Testis (tissue), 3 donors: ENCODE data around the gene SIPA1. TPM values are rescaled to one million over a fixed set of nuclear protein-coding genes. Genes with fewer than 3 reads are reported as not detected.
A peak's percentile ranks its signal among the peaks of the same experiment; 100 is the strongest.
"Not testable (repeated sequence)": the region's sequence is repeated elsewhere in the genome, so short reads cannot be mapped to it uniquely, and the experiment has no call there.

Experiments
- DNase-seq: peaks from one replicate; pipeline ENCODE4 v3.0.0-alpha.2; 2019
- H3K27ac ChIP-seq, 2 donors: fragments of 200-600 bp; sonication (generic); one replicate each; pipeline ENCODE4 v1.5.1; 2019
- H3K27me3 ChIP-seq: fragments of 200-600 bp; sonication (generic); one replicate; pipeline ENCODE4 v1.5.1; 2019
- H3K36me3 ChIP-seq: fragments of 200-600 bp; sonication (generic); one replicate; pipeline ENCODE4 v1.5.1; 2017; ENCODE audit warnings: low read depth; ENCODE audit errors: missing control alignments
- H3K4me1 ChIP-seq: fragments of 200-600 bp; sonication (generic); one replicate; pipeline ENCODE4 v1.5.1; 2019
- H3K4me3 ChIP-seq, 2 donors: fragments of 200-600 bp; sonication (generic); one replicate each; pipeline ENCODE4 v1.5.1; 2017 to 2019
- H3K9me3 ChIP-seq: fragments of 200-600 bp; sonication (generic); one replicate; pipeline ENCODE4 v1.5.1; 2017
- POLR2A ChIP-seq: fragments of 450-650 bp; IDR thresholded peaks from one replicate; pipeline ENCODE4 v1.6.1; 2017; ENCODE audit warnings: antibody characterized with exemption, mild to moderate bottlenecking, moderate library complexity
- WGBS, 2 donors: methylation state at CpG; one replicate each; pipeline ENCODE4 v1.1.5; 2018; 5-methylcytosine and 5-hydroxymethylcytosine counted together
- intact Hi-C: fragments of 100-400 bp; cut with DNase I; formaldehyde crosslinking; loops from one replicate; pipeline ENCODE4 v1.15.1; 2023; ENCODE audit warnings: low total_unique reads
- polyA plus RNA-seq: library from polyadenylated mRNA; stranded (reverse); fragments of 350-450 nt; fragmentation: Illumina TruSeq; extraction: RNeasy Lipid Tissue Mini Kit (QIAGEN cat#74804); gene quantifications from one replicate; pipeline ENCODE4 v1.2.3, GENCODE V29; 2014; ENCODE audit warnings: low read depth, low replicate concordance; ENCODE audit not compliant: insufficient read depth
- total RNA-seq, 2 donors: library from RNA; depleted of rRNA; stranded (reverse); fragments of >200 nt; gene quantifications; one replicate each; pipeline ENCODE4 v1.2.3, GENCODE V29; 2016
- TF ChIP-seq, protein P1 (sequence below), 3 experiments: fragments of 450-650 bp in 2 of 3; fragments of 200-600 bp in 1 of 3; sonication (generic) in 1 of 3; IDR thresholded peaks; one replicate each; pipeline ENCODE4 v1.5.1; 2016 to 2019; ENCODE audit warnings: antibody characterized with exemption in 3 of 3, mild to moderate bottlenecking in 2 of 3, moderate library complexity in 1 of 3

SIPA1 gene
- total and polyA plus RNA-seq, 3 donors from 2014 or later: 15.2 to 29.0 (median 23.5) TPM

DNA sequence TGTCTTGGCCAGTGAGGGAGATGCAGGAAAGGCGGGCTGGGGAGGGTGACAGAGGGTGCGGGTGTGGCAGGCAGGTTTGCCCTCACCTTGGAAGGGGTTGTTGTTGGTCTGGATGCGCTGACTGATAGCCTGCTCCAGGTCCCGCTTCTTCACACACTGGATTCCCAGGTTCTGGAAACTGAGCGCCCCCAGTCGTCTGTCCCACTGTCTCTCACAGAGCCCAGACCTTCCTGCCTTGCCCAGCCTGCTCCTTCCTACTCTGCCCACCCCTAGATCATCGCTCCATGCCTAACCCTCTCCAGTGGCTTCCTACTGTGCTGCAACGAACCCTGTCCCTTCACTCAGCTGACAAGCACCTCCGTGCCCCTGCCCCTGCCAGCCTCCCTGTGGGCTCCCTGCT lies 22.1 kb downstream of the SIPA1 start:
- intact Hi-C loops: no loop called here
- H3K9me3 ChIP-seq: no peaks in the 10 kb centered on the region
- H3K27ac ChIP-seq: no peak overlapping the region
- H3K36me3 ChIP-seq: no peaks in the 10 kb centered on the region
- no peaks in the 10 kb centered on the region for H3K27me3 ChIP-seq
- TF ChIP-seq POLR2A: no peak
- TF ChIP-seq, protein P1, sequence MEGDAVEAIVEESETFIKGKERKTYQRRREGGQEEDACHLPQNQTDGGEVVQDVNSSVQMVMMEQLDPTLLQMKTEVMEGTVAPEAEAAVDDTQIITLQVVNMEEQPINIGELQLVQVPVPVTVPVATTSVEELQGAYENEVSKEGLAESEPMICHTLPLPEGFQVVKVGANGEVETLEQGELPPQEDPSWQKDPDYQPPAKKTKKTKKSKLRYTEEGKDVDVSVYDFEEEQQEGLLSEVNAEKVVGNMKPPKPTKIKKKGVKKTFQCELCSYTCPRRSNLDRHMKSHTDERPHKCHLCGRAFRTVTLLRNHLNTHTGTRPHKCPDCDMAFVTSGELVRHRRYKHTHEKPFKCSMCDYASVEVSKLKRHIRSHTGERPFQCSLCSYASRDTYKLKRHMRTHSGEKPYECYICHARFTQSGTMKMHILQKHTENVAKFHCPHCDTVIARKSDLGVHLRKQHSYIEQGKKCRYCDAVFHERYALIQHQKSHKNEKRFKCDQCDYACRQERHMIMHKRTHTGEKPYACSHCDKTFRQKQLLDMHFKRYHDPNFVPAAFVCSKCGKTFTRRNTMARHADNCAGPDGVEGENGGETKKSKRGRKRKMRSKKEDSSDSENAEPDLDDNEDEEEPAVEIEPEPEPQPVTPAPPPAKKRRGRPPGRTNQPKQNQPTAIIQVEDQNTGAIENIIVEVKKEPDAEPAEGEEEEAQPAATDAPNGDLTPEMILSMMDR (IDR thresholded peaks at IDR 0.05): no peak
- DNase-seq: no peak
- 92 to 94% methylated on average over 9 of the region's 9 CpGs for WGBS, 2 donors
- H3K4me1 ChIP-seq: peaks cover 18% of the 10 kb centered on the region
- H3K4me3 ChIP-seq: no peak overlapping the region

DNA sequence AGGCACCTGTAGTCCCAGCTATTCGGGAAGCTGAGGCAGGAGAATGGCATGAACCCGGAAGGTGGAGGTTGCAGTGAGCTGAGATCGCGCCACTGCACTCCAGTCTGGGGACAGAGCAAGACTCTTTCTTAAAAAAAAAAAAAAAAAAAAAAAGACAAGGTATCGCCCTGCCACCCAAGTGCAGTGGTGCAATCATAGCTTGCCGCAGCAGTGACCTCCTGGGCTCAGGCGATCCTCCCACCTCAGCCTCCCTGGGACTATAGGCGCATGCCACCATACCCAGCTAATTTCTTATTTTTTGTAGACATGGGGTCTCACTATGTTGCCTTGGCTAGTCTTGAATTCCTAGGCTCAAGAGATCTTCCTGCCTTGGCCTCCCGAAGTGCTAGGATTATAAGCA lies 23.0 kb downstream of the SIPA1 start:
- H3K9me3 ChIP-seq, H3K36me3 ChIP-seq, H3K27ac ChIP-seq, intact Hi-C loops, H3K4me3 ChIP-seq, DNase-seq, H3K27me3 ChIP-seq: not testable (repeated sequence)
- WGBS, 2 donors: 93 to 98% methylated on average over 9 of the region's 9 CpGs
- H3K4me1 ChIP-seq: peaks cover 18% of the 10 kb centered on the region

DNA sequence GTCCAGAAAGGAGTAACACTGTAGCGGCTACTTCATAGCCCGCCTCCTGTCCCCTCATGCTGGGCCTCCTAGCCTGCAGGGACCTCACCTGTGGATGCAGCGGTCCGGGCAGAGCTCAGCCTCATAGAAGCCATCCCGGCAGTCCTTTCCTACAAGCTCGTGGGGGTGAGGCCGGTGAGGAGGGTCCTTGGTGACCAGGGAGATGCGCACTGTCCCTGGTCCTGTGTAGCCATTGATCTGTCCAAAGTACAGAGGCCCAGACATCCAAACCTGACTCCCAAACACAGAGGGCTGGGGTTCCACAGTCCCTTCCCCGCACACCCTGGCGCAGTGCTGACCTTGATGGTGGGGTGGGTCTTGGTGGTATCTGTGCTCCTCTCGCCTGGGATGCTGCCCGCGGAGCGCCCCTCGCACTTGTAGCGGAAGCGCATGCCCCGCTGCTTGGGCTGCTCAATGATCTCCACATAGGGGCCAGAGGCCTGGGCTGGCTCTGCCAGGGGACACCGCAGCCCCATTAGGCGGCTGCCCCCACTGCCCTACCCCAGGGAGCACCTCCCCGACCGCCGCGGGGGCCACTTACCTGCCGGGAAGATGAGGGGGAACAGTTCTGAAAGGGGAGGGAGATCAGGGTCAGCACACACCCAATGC lies 23.8 kb downstream of the SIPA1 start:
- Histone ChIP-seq H3K9me3 (no peaks in the 10 kb centered on the region), H3K4me1 (peaks cover 18% of the 10 kb centered on the region), H3K27ac (peak overlapping the region; percentile 61 to 93), H3K27me3 (no peaks in the 10 kb centered on the region), H3K36me3 (no peaks in the 10 kb centered on the region), H3K4me3 (peak overlapping the region; percentile 81 to 93)
- TF ChIP-seq, protein P1 (IDR thresholded peaks at IDR 0.05): no peak
- TF ChIP-seq POLR2A: no peak
- no peak for DNase-seq
- 43% methylated on average over 3 to 19 of the region's 25 CpGs for WGBS, 2 donors
- intact Hi-C loops: no loop called here

DNA sequence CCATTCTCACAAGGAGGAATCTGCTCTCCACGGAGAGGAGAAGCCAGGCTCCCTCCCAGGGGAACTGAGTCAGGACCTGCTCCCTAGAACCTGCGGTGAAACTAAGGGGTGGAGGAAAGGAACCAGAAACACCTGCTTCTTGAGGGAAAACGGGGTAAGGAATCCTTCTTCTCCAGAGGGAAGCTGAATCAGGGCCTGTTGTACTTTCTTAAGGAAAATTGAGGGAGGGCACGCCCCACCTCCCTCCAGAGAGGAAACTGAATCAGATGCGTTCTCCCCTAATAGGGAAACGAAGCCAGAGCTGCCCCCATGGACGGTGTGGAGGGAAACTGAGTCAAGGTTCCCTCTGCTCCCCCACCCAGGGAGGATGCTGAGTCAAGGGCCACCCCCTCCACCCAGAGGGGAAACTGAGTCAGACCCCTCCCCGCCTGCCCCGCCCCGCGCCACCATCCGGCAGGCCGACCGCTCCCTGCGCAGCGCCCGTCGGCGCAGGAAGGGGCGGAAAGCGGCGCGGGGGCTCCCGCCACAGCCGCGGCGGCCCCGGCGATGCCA lies 24.4 kb downstream of the SIPA1 start:
- intact Hi-C loops: no loop called here
- Histone ChIP-seq H3K27ac (peak overlapping the region; percentile 61 to 93), H3K27me3 (no peaks in the 10 kb centered on the region), H3K4me1 (peaks cover 18% of the 10 kb centered on the region), H3K36me3 (no peaks in the 10 kb centered on the region), H3K4me3 (peak overlapping the region; percentile 81 to 93), H3K9me3 (no peaks in the 10 kb centered on the region)
- DNase-seq: no peak
- 1 to 2% methylated on average over 7 to 20 of the region's 29 CpGs for WGBS, 2 donors
- TF ChIP-seq, protein P1 (IDR thresholded peaks at IDR 0.05): no peak
- no peak for TF ChIP-seq POLR2A

DNA sequence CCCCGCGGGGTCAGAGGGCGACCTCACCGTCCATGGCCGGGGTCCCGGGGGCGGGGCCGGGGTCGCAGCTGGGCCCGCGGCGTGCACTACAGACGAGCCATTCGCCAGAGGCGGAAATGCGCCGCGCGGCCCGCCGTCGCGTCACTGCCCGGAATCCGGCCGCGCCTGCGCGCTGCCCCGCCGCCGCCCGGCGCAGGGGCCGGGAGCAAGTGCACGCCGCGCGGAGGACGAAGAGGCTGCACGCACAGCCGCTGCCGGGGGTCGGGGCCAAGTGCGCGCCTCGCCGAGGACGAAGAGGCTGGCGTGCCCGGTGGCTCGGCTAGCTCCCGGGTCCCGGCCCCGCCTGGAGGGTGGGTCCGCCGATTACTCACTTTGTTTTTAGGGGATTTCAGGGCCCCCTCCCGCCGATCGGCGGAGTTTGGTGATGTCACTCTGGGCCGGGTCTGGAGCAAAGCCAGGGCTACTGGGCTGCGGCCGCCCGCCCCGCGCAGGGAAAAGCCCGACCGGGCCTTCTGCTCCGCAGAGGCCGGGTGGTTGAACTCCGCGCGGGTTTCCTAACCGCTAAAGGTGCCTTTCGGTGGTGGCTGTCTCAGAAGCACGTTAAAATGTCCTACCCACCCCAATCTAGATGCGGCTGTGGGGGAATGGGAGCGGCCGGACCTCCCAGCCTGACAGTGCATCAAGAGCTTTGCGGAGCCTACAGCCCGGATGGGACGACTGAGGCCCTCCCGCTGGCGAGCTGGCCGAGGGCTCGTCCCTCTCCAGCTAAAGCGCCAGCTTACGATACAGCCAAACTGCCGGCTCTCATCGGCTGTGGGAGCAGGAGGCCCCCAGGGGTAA lies 25.1 kb downstream of the SIPA1 start, which contains the start of gene RELA:
Gene RELA, minus strand, starts transcription at position 118 of the 840 bp plus-strand sequence. Its CDS starts 84 bp downstream, at position 34.
- Histone ChIP-seq H3K4me1 (peaks cover 18% of the 10 kb centered on the region), H3K27ac (peak within 1 kb of the TSS; percentile 93 to 97), H3K4me3 (peak within 1 kb of the TSS; percentile 81 to 93), H3K36me3 (no peaks in the 10 kb centered on the region), H3K9me3 (no peaks in the 10 kb centered on the region), H3K27me3 (no peaks in the 10 kb centered on the region)
- intact Hi-C loops: no loop called here
- WGBS, 2 donors: 0% methylated on average over 13 to 87 of the region's 91 CpGs
- peak; percentile 93 for DNase-seq
- peak; percentile 71 for TF ChIP-seq POLR2A
- TF ChIP-seq, protein P1 (IDR thresholded peaks at IDR 0.05): peak in 1 of 3 experiments; percentile 43
